ENCODE measurements around the gene BTBD9. TPM values are rescaled to one million over a fixed set of nuclear protein-coding genes. Genes with fewer than 3 reads are reported as not detected.

The BTBD9 gene
- total RNA-seq, 1 experiment from 2014 or later: 12.5 TPM

GRCh38 chr6:38452816-38453660, 186.7 kb downstream of the BTBD9 start:
- H3K4me1 Mint-ChIP-seq (ENCODE audit: insufficient read depth, unreplicated experiment): no peaks in the 10 kb centered on the region
- H3K36me3 Mint-ChIP-seq (ENCODE audit: insufficient read depth, unreplicated experiment): no peaks in the 10 kb centered on the region
- no peak for TF ChIP-seq CTCF (IDR thresholded peaks at IDR 0.05; ENCODE audit: unreplicated experiment)
- no peaks in the 10 kb centered on the region for H3K27me3 Mint-ChIP-seq (ENCODE audit: insufficient read depth, unreplicated experiment)
- intact Hi-C loops (cut with micrococcal nuclease): no loop called here
- no TSS peak for BruUV-seq (replicated peaks)
- H3K9me3 Mint-ChIP-seq (ENCODE audit: unreplicated experiment): no peaks in the 10 kb centered on the region
- H3K27ac Mint-ChIP-seq (ENCODE audit: low read depth, unreplicated experiment): no peak overlapping the region
- ChIA-PET CTCF (interaction anchor here (0.6 kb wide), 2 partner anchors 27 to 661 kb away, joined by 3 read pairs; no protein-coding TSS in a partner anchor), POLR2A (interaction anchor here (0.6 to 0.9 kb wide), 2 partner anchors 28 to 34 kb away, joined by 3 read pairs; no protein-coding TSS in a partner anchor)
- no peak for DNase-seq (ENCODE audit: unreplicated experiment)
- no peak overlapping the region for H3K4me3 Mint-ChIP-seq (ENCODE audit: unreplicated experiment)

- intact Hi-C loops (cut with micrococcal nuclease): no loop called here
- CTCF ChIA-PET: no interaction called here
- no peak for TF ChIP-seq CTCF (IDR thresholded peaks at IDR 0.05; ENCODE audit: unreplicated experiment)
- Mint-ChIP-seq H3K9me3 (ENCODE audit: unreplicated experiment) (no peaks in the 10 kb centered on the region), H3K4me1 (ENCODE audit: insufficient read depth, unreplicated experiment) (no peaks in the 10 kb centered on the region), H3K36me3 (ENCODE audit: insufficient read depth, unreplicated experiment) (no peaks in the 10 kb centered on the region), H3K27ac (ENCODE audit: low read depth, unreplicated experiment) (no peak overlapping the region), H3K4me3 (ENCODE audit: unreplicated experiment) (no peak overlapping the region), H3K27me3 (ENCODE audit: insufficient read depth, unreplicated experiment) (no peaks in the 10 kb centered on the region)
- BruUV-seq (replicated peaks): no TSS peak
- POLR2A ChIA-PET: interaction anchor here (0.7 kb wide), 1 partner anchor 427 kb away, joined by 3 read pairs; no protein-coding TSS in a partner anchor
- DNase-seq (ENCODE audit: unreplicated experiment): no peak
Measured at GRCh38 chr6:38450717-38451116, 189.0 kb downstream of the BTBD9 start.

GRCh38 chr6:38445925-38446324, 193.8 kb downstream of the BTBD9 start:
- no peaks in the 10 kb centered on the region for H3K27me3 Mint-ChIP-seq (ENCODE audit: insufficient read depth, unreplicated experiment)
- no peak for TF ChIP-seq CTCF (IDR thresholded peaks at IDR 0.05; ENCODE audit: unreplicated experiment)
- ChIA-PET POLR2A (no interaction called here), CTCF (no interaction called here)
- no peaks in the 10 kb centered on the region for H3K9me3 Mint-ChIP-seq (ENCODE audit: unreplicated experiment)
- intact Hi-C loops (cut with micrococcal nuclease): no loop called here
- no TSS peak for BruUV-seq (replicated peaks)
- no peak overlapping the region for H3K27ac Mint-ChIP-seq (ENCODE audit: low read depth, unreplicated experiment)
- no peaks in the 10 kb centered on the region for H3K36me3 Mint-ChIP-seq (ENCODE audit: insufficient read depth, unreplicated experiment)
- no peak overlapping the region for H3K4me3 Mint-ChIP-seq (ENCODE audit: unreplicated experiment)
- no peaks in the 10 kb centered on the region for H3K4me1 Mint-ChIP-seq (ENCODE audit: insufficient read depth, unreplicated experiment)
- no peak for DNase-seq (ENCODE audit: unreplicated experiment)

- POLR2A ChIA-PET: no interaction called here
- Mint-ChIP-seq H3K4me3 (ENCODE audit: unreplicated experiment) (no peak overlapping the region), H3K4me1 (ENCODE audit: insufficient read depth, unreplicated experiment) (no peaks in the 10 kb centered on the region), H3K36me3 (ENCODE audit: insufficient read depth, unreplicated experiment) (no peaks in the 10 kb centered on the region), H3K27ac (ENCODE audit: low read depth, unreplicated experiment) (no peak overlapping the region), H3K9me3 (ENCODE audit: unreplicated experiment) (no peaks in the 10 kb centered on the region), H3K27me3 (ENCODE audit: insufficient read depth, unreplicated experiment) (no peaks in the 10 kb centered on the region)
- DNase-seq (ENCODE audit: unreplicated experiment): no peak
- TF ChIP-seq CTCF (IDR thresholded peaks at IDR 0.05; ENCODE audit: unreplicated experiment): no peak
- CTCF ChIA-PET: interaction anchor here (0.7 kb wide), 1 partner anchor 637 kb away, joined by 4 read pairs; no protein-coding TSS in a partner anchor
- BruUV-seq (replicated peaks): no TSS peak
- intact Hi-C loops (cut with micrococcal nuclease): no loop called here
Measured at GRCh38 chr6:38445336-38445735, 194.4 kb downstream of the BTBD9 start.
